Measurements from ENCODE around the gene BTBD17.

The BTBD17 gene

GRCh38 chr17:74335529-74336062 is 26.1 kb downstream of the BTBD17 start:
- no peak for DNase-seq

- peak in 2 of 3 experiments; percentile 8 to 21 for DNase-seq
Measured at GRCh38 chr17:74334393-74335039, 27.2 kb downstream of the BTBD17 start.

GRCh38 chr17:74332763-74333283 is 28.8 kb downstream of the BTBD17 start:
- DNase-seq = peak; percentile 82 to 95 (median 91)

GRCh38 chr17:74332017-74332650 is 29.5 kb downstream of the BTBD17 start:
- DNase-seq = peak; percentile 52 to 74 (median 62)

- no peak for DNase-seq
Measured at GRCh38 chr17:74330446-74330845, 31.2 kb downstream of the BTBD17 start.

GRCh38 chr17:74329378-74329777 is 32.3 kb downstream of the BTBD17 start:
- no peak for DNase-seq

GRCh38 chr17:74328487-74328886 is 33.2 kb downstream of the BTBD17 start:
- no peak for DNase-seq

- DNase-seq = no peak
Measured at GRCh38 chr17:74326506-74326905, 35.2 kb downstream of the BTBD17 start.

- DNase-seq = peak in 1 of 3 experiments; percentile 69
Measured at GRCh38 chr17:74325743-74326379, 35.8 kb downstream of the BTBD17 start, which contains the start of gene KIF19. Gene KIF19, plus strand, starts transcription at chr17:74326226. Its CDS starts 124 bp downstream, at chr17:74326350.

- no peak for DNase-seq
Measured at GRCh38 chr17:74325376-74325742, 36.3 kb downstream of the BTBD17 start.

GRCh38 chr17:74324521-74324920 is 37.1 kb downstream of the BTBD17 start:
- DNase-seq = no peak

- DNase-seq = no peak
Measured at GRCh38 chr17:74318391-74318790, 43.3 kb downstream of the BTBD17 start.

GRCh38 chr17:74317071-74317470 is 44.6 kb downstream of the BTBD17 start:
- no peak for DNase-seq

GRCh38 chr17:74316220-74316619 is 45.4 kb downstream of the BTBD17 start:
- peak in 1 of 3 experiments; percentile 83 for DNase-seq

- DNase-seq = no peak
Measured at GRCh38 chr17:74314877-74315276, 46.8 kb downstream of the BTBD17 start.

GRCh38 chr17:74309902-74310301 is 51.8 kb downstream of the BTBD17 start:
- DNase-seq = peak in 1 of 3 experiments; percentile 58

- DNase-seq = no peak
Measured at GRCh38 chr17:74307984-74308773, 53.5 kb downstream of the BTBD17 start.

All from NCI-H1417 (cell line).